HG02970 (cell line): ENCODE data around the gene CD82.

Experiments used
- ATAC-seq: cut with Tn5 transposase; IDR thresholded peaks from one replicate; pipeline ENCODE4 v1.9.1; 2021; ENCODE audit warnings: mild to moderate bottlenecking, moderate library complexity, moderate number of reproducible peaks; ENCODE audit not compliant: unreplicated experiment, low FRiP score

Gene CD82

DNA sequence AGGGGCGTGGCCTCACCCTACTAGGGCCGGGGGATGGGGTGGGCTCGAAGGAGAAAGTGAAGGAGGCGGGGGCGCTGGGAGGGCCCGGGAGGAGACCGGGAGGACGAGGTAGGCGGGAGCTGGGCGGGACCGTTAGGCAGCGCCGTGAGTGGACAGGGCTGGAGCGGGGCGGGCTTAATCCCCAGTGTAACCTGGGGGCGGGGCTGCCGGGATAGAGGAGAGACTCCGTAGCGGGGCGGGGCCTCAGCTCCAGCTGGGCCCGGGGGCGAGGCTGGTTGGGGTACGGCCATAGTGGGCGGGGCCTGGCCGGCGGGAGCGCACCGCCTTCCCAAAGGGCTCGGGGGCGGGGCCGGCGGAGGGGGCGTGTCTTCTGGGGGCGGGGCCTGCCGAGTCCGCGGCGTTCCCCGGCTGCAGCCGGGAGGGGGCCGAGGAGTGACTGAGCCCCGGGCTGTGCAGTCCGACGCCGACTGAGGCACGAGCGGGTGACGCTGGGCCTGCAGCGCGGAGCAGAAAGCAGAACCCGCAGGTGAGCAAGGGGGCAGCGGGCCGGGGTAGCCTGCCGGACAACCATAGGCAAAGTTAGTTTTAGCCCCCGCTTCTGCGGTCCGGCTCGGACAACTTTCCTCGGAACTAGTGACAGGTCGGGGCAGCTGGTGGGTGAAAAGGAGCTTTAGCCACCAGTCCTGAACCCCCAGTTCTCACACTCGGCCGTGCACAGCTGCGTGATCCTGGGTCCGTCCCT, at the start of gene CD82:
TSS of gene CD82 (plus strand) at position 453 of the 742 bp plus-strand sequence. CDS start 29,000 bp downstream, outside the sequence.
- peak; percentile 81 for ATAC-seq

- no peak for ATAC-seq
Observed at GRCh38 chr11:44516688-44517507, 48.6 kb upstream of the CD82 start.

GRCh38 chr11:44517541-44517940, 47.9 kb upstream of the CD82 start:
- no peak for ATAC-seq

DNA sequence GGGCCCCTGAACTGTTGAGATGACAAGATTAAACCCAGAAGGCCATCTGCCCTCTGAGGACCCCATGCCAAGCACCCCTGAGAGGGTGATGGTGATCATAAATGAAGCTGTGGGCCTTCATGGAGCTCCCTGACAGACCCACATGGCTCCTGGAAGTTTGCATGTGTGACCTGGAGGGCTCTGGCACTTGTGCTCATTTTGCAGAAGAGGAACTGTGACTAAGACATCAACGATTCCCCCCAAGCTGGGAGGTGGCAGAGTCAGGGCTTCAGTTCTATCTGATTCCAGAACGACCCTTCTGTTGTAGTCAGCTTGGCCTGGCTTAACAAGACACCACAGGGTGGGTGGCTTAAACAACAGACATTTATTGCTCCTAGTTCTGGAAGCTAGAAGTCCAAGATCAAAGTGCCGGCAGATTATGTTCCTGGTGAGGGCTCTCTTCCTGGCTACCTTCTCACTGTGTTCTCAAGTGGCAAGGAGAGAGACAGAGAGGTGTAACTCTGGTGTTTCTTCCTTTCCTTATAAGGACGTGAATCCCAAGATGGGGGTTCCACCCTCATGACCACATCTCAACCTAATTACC, 46.4 kb upstream of the CD82 start:
- no peak for ATAC-seq

GRCh38 chr11:44519989-44520737, 45.3 kb upstream of the CD82 start:
- no peak for ATAC-seq

DNA sequence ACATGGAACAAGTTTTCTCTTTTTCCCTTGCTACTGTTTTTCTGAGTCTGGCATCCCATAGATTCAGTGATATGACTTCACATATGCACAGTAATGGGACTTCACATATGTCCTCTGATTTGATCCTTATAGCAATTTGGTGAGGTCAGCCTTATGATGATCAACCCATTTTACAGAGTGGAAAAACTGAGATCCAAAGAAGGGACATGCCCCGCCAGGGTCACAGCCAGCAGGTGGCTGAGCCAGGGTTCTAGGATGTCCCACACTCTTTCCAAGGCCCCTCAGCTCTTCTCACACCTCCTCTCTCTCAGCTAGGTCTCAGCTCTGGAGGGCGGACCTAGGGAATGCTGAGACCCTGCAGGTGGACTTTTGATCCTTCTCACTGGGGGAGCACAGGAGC, 44.3 kb upstream of the CD82 start:
- ATAC-seq: no peak

GRCh38 chr11:44522294-44522693, 43.2 kb upstream of the CD82 start:
- no peak for ATAC-seq

GRCh38 chr11:44524346-44524745, 41.1 kb upstream of the CD82 start:
- ATAC-seq: no peak

GRCh38 chr11:44524751-44525201, 40.7 kb upstream of the CD82 start:
- no peak for ATAC-seq

DNA sequence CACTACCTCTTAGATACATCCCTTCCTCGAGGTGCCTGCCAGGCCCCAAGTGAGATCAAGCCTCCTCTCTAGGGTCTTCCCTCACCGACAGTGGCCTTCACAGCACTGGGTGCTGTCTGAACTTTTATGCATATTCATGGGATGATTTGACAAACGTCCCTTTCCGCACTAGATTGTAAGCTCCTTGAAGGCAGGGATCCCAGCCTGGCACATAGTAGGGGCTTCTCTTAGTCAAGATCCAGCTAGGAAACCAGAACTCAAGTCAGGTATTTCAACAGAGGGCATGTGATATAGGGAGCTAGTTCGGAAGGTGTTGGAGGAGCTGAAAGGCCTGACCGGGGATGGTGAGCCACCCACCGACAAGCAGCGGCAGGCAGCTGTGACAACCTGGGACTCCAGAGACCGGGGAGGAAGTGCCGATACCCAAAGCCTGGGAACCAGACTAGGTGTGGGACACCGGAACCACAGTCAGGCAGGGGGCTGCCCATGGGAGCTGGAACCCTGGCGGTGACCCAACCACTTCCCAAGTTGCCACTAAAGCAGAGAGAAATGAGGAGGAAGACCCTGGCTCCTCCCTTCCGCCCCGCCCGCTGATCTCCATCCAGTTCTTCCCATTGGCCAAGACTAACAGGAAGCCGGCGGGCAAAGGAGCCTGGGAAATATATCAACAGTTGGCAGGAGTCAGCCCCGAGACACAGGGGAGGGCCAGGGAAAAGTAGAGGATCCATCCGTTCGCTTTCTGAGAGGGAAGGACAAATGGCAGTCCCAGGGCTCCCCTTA, 39.8 kb upstream of the CD82 start:
- no peak for ATAC-seq

GRCh38 chr11:44526438-44526837, 39.0 kb upstream of the CD82 start:
- no peak for ATAC-seq

GRCh38 chr11:44527476-44527875, 38.0 kb upstream of the CD82 start:
- no peak for ATAC-seq

- ATAC-seq: no peak
Observed at GRCh38 chr11:44528103-44528502, 37.4 kb upstream of the CD82 start.

- ATAC-seq: no peak
Observed at GRCh38 chr11:44528581-44528980, 36.9 kb upstream of the CD82 start.

GRCh38 chr11:44529895-44530412, 35.5 kb upstream of the CD82 start:
- ATAC-seq: no peak

GRCh38 chr11:44530413-44531115, 34.9 kb upstream of the CD82 start:
- no peak for ATAC-seq

DNA sequence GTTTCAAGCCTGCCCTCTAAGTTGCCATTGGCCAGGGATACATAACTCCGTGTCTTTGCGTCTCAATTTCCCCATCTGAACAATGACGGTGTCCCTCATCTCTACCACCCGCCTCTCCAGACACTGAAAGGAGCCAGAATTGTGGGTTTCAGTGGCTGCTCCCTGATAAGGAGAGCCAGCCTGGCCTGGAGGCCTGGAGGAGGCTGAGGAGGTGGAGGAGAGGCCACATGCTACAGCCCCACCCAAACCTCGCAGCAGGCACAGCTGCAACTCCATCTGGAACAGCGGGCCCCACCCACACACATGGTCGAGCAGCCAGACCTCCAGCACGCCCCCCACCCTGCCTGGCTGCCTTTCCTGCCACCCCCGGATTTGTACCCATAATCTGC, 34.4 kb upstream of the CD82 start:
- no peak for ATAC-seq

- ATAC-seq: no peak
Observed at GRCh38 chr11:44531636-44532035, 33.8 kb upstream of the CD82 start.

DNA sequence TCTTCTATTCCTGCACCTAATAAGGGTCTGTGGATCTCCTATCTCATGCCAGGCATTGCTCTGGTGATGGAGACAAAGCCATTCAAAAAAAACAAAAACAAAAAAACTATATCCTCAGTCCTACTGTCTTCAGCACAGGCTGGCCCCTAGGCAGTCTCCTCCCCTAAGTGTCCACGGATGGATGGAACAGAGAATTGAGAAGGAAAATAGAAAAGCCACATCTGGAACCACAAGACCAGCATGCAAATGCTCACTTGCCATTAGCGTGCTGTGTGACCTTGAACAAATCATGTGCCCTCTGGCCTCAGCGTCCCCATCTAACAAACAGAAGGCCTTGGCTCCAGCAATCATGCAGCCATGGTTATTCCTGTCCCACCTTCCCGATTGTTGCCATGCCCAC, 32.7 kb upstream of the CD82 start:
- ATAC-seq: no peak
